K562 (cell line): Measurements from ENCODE around the gene CALCOCO2. TPM values are rescaled to one million over a fixed set of nuclear protein-coding genes. Genes with fewer than 3 reads are reported as not detected.

Experiments used
- ATAC-seq: fragments of 200-7000 bp; cut with Tn5 transposase; 3 replicates; pipeline ENCODE4 v1.9.1; 2020; ENCODE audit warnings: moderate library complexity
- BruUV-seq: library from RNA; stranded (reverse); fragments of 400-500 nt; replicated peaks from 2 replicates; lab custom pipeline; 2021; lab: Mats Ljungman, UMichigan
- CTCF ChIA-PET: fragments of 300-600 bp; formaldehyde crosslinking; extraction: SDS; loops from one replicate; lab custom pipeline; 2021; ENCODE audit warnings: low intra/inter-chr PET ratio; lab: Yijun Ruan, JAX
- POLR2A ChIA-PET: fragments of 300-600, 350-650 bp; sonication (Branson Sonifier 250); formaldehyde crosslinking; extraction: SDS; loops from one replicate; lab custom pipeline; 2021; ENCODE audit warnings: antibody characterized with exemption, inconsistent platforms; lab: Yijun Ruan, JAX
- DNase-seq, 4 experiments: peaks; one replicate each; pipeline versions ENCODE4 v3.0.0 to v3.0.0-alpha.2; 2011 to 2018; ENCODE audit warnings: low spot score in 3 of 4, mixed read lengths in 3 of 4; ENCODE audit errors: extremely low read depth in 1 of 4
- FAIRE-seq: peaks from 2 replicates; lab custom pipeline; 2011; peaks lifted over from hg19 to GRCh38; lab: Jason Lieb, UNC
- H2AFZ ChIP-seq: 2 replicates; pipeline ENCODE4 v1.6.0; 2011; ENCODE audit warnings: low read depth, low read length, control low read depth, inconsistent platforms
- H3K27ac ChIP-seq: fragments of 200-600 bp; 3 replicates; pipeline ENCODE4 v1.8.0; 2011; ENCODE audit warnings: low read depth, mild to moderate bottlenecking, control low read depth, inconsistent platforms, low read length, moderate library complexity, mixed read lengths; ENCODE audit errors: extremely low read depth
- H3K27me3 ChIP-seq, 2 experiments: fragments of 300-600 bp in 1 of 2; 2 replicates in 1 of 2; 3 replicates in 1 of 2; pipeline versions ENCODE4 v1.6.0 to v1.8.0; 2011; ENCODE audit warnings: inconsistent platforms in 2 of 2, low read length in 2 of 2, mild to moderate bottlenecking in 1 of 2, mixed read lengths in 1 of 2, moderate library complexity in 1 of 2; ENCODE audit not compliant: control insufficient read depth in 2 of 2, insufficient read depth in 2 of 2
- H3K36me3 ChIP-seq: fragments of 300-600 bp; 3 replicates; pipeline ENCODE4 v1.8.0; 2011; ENCODE audit warnings: mild to moderate bottlenecking, low read length, inconsistent platforms; ENCODE audit not compliant: control insufficient read depth, insufficient read depth
- H3K4me1 ChIP-seq, 2 experiments: fragments of 200-600 bp in 1 of 2; replicated peaks in 1 of 2; 2 replicates in 1 of 2; 3 replicates in 1 of 2; pipeline versions ENCODE4 v1.5.1 to v1.8.0; 2011; ENCODE audit warnings: inconsistent platforms in 2 of 2, low read length in 2 of 2, mild to moderate bottlenecking in 1 of 2, mixed read lengths in 1 of 2, moderate library complexity in 1 of 2; ENCODE audit not compliant: control insufficient read depth in 2 of 2, insufficient read depth in 2 of 2
- H3K4me2 ChIP-seq: 2 replicates; pipeline ENCODE4 v1.6.1; 2011; ENCODE audit warnings: low read length, control low read depth, inconsistent platforms, mixed read lengths; ENCODE audit not compliant: insufficient read depth
- H3K4me3 ChIP-seq: fragments of 200-600 bp; sonication (generic), shearing (Covaris generic); 2 replicates; pipeline ENCODE4 v1.5.1; 2016; ENCODE audit warnings: control low read depth, inconsistent platforms
- H3K79me2 ChIP-seq: fragments of 200-600 bp; 3 replicates; pipeline ENCODE4 v1.8.0; 2011; ENCODE audit warnings: low read length, inconsistent platforms; ENCODE audit not compliant: control insufficient read depth, insufficient read depth
- H3K9ac ChIP-seq, 2 experiments: 2 replicates each; pipeline versions ENCODE4 v1.6.0 to v1.6.1; 2011; ENCODE audit warnings: low read depth in 2 of 2, low read length in 2 of 2, control low read depth in 1 of 2, inconsistent platforms in 1 of 2, mild to moderate bottlenecking in 1 of 2, mixed read lengths in 1 of 2; ENCODE audit not compliant: insufficient read depth in 1 of 2
- H3K9me1 ChIP-seq: one replicate; pipeline ENCODE4 v1.6.0; 2011; ENCODE audit warnings: inconsistent platforms, mild to moderate bottlenecking, low read length, moderate library complexity; ENCODE audit not compliant: control insufficient read depth, insufficient read depth
- H3K9me3 ChIP-seq: replicated peaks from 2 replicates; pipeline ENCODE4 v1.5.1; 2011; ENCODE audit warnings: low read depth, low read length, inconsistent platforms; ENCODE audit not compliant: control insufficient read depth, insufficient read depth
- H4K20me1 ChIP-seq: replicated peaks from 2 replicates; pipeline ENCODE4 v1.6.1; 2011; ENCODE audit warnings: low read length, inconsistent platforms, mixed read lengths; ENCODE audit not compliant: control insufficient read depth, insufficient read depth
- ARID1B ChIP-seq: fragments of 450-650 bp; IDR thresholded peaks from 2 replicates; pipeline ENCODE4 v1.6.1; 2016; ENCODE audit warnings: antibody characterized with exemption, mild to moderate bottlenecking, inconsistent platforms
- ASH1L ChIP-seq: fragments of 450-650 bp; IDR thresholded peaks from 2 replicates; pipeline ENCODE4 v1.6.1; 2018; ENCODE audit warnings: borderline replicate concordance, mild to moderate bottlenecking, low read depth; ENCODE audit not compliant: partially characterized antibody
- CBFA2T2 ChIP-seq: fragments of 450-650 bp; conservative IDR thresholded peaks from 2 replicates; pipeline ENCODE4 v1.6.1; 2017; ENCODE audit warnings: mild to moderate bottlenecking
- EHMT2 ChIP-seq: fragments of 450-650 bp; IDR thresholded peaks from 2 replicates; pipeline ENCODE4 v1.6.1; 2018; ENCODE audit warnings: antibody characterized with exemption
- KAT2B ChIP-seq: IDR thresholded peaks from one replicate; pipeline ENCODE4 v1.6.1; 2012; ENCODE audit warnings: low read depth, mild to moderate bottlenecking, control low read depth, inconsistent platforms, low read length, moderate library complexity
- KLF10 ChIP-seq: fragments of 250-450 bp; sonication (Bioruptor Pico); IDR thresholded peaks from 2 replicates; pipeline ENCODE4 v1.6.1; 2021; ENCODE audit warnings: matching md5 sums
- MEIS2 ChIP-seq: fragments of 450-650 bp; IDR thresholded peaks from 2 replicates; pipeline ENCODE4 v1.6.1; 2014; ENCODE audit warnings: mild to moderate bottlenecking; ENCODE audit not compliant: partially characterized antibody
- POLR2G ChIP-seq: fragments of 200-400 bp; formaldehyde crosslinking; IDR thresholded peaks from 2 replicates; pipeline ENCODE4 v1.6.1; 2017; ENCODE audit warnings: low read depth, mild to moderate bottlenecking, antibody characterized with exemption, low read length, moderate library complexity
- SAFB ChIP-seq: fragments of 200-400 bp; formaldehyde crosslinking; IDR thresholded peaks from 2 replicates; pipeline ENCODE4 v1.6.1; 2017; ENCODE audit warnings: low read depth, low read length, borderline replicate concordance
- THRAP3 ChIP-seq: fragments of 450-650 bp; IDR thresholded peaks from 2 replicates; pipeline ENCODE4 v1.6.1; 2016; ENCODE audit warnings: mild to moderate bottlenecking, inconsistent platforms, borderline replicate concordance
- U2AF1 ChIP-seq: fragments of 200-400 bp; formaldehyde crosslinking; optimal IDR thresholded peaks from 2 replicates; pipeline ENCODE3; 2017; ENCODE audit warnings: mild to moderate bottlenecking, low read depth, low read length, moderate library complexity
- ZKSCAN8 ChIP-seq: fragments of 200-800 bp; sonication (Bioruptor generic); IDR thresholded peaks from 2 replicates; pipeline ENCODE4 v1.6.1; 2016; ENCODE audit warnings: missing genetic modification characterization, missing compliant biosample characterization
- ZNF263 ChIP-seq: sonication (generic); formaldehyde crosslinking; IDR thresholded peaks from 2 replicates; pipeline ENCODE4 v1.8.0; 2022; ENCODE audit warnings: mild to moderate bottlenecking, missing genetic modification reagents, borderline replicate concordance
- ZNF695 ChIP-seq: fragments of 450-650 bp; formaldehyde crosslinking; IDR thresholded peaks from 2 replicates; pipeline ENCODE4 v1.4.0; 2020; ENCODE audit warnings: mild to moderate bottlenecking, moderate library complexity
- WGBS: fragments of 100-300 bp; shearing (Covaris generic); methylation state at CpG from one replicate; pipeline ENCODE4 v1.1.6; 2016; ENCODE audit warnings: low coverage, mixed read lengths; ENCODE audit not compliant: insufficient coverage; ENCODE audit errors: missing lambda C conversion rate; 5-methylcytosine and 5-hydroxymethylcytosine counted together
- in situ Hi-C: fragments of 300-500 bp; cut with MboI; formaldehyde crosslinking; loops from 4 replicates; pipeline ENCODE4 v1.15.0; 2018; ENCODE audit warnings: inconsistent platforms, mixed read lengths
- intact Hi-C: fragments of 100-400 bp; cut with micrococcal nuclease; formaldehyde crosslinking; loops from 2 replicates; pipeline ENCODE4 v1.14.2; 2022
- polyA plus RNA-seq, 8 experiments: library from polyadenylated mRNA; depleted of rRNA in 4 of 8; stranded (reverse) in 5 of 8; unstranded in 3 of 8; fragments of >200 nt; fragmentation: Nextera tagmentation in 2 of 8; fragmentation: Illumina TruSeq in 1 of 8; extraction: Ambion mirVana in 2 of 8; extraction: Trizol in 1 of 8; gene quantifications; 2 replicates each; pipeline versions ENCODE4 v1.2.1 to v1.2.3, GENCODE V29; 2011 to 2014; ENCODE audit warnings: inconsistent platforms in 1 of 8, missing spikeins in 1 of 8
- total RNA-seq, 7 experiments: library from RNA; depleted of rRNA in 6 of 7; stranded (reverse); fragments of >200 nt in 6 of 7; fragmentation: Illumina TruSeq in 2 of 7; extraction: Trizol in 2 of 7; gene quantifications; 2 replicates each; pipeline versions ENCODE4 v1.2.1 to v1.2.3, GENCODE V29; 2011 to 2021; ENCODE audit warnings: low replicate concordance in 1 of 7
- TF ChIP-seq, protein P1 (sequence below): sonication (generic); formaldehyde crosslinking; IDR thresholded peaks from 2 replicates; pipeline ENCODE4 v1.8.0; 2022; ENCODE audit warnings: mild to moderate bottlenecking, low read depth, missing genetic modification reagents
- TF ChIP-seq, protein P2 (sequence below): fragments of 450-650 bp; IDR thresholded peaks from 2 replicates; pipeline ENCODE4 v1.6.1; 2016; ENCODE audit warnings: low read depth, mild to moderate bottlenecking, moderate library complexity
- TF ChIP-seq, protein P3 (sequence below): fragments of 250-450 bp; sonication (Bioruptor Pico); IDR thresholded peaks from 2 replicates; pipeline ENCODE4 v1.5.0; 2021; ENCODE audit warnings: mild to moderate bottlenecking, moderate library complexity
- TF ChIP-seq, protein P4 (sequence below): IDR thresholded peaks from 2 replicates; pipeline ENCODE4 v1.6.1; 2011; ENCODE audit not compliant: insufficient read length; ENCODE audit errors: extremely low read depth

The CALCOCO2 gene
- total and polyA plus RNA-seq, 9 of the 15 experiments (the other 6 are each of a cell fraction or from before 2014, with no cell fraction given), result 24.1 to 87.3 (median 67.5) TPM

DNA sequence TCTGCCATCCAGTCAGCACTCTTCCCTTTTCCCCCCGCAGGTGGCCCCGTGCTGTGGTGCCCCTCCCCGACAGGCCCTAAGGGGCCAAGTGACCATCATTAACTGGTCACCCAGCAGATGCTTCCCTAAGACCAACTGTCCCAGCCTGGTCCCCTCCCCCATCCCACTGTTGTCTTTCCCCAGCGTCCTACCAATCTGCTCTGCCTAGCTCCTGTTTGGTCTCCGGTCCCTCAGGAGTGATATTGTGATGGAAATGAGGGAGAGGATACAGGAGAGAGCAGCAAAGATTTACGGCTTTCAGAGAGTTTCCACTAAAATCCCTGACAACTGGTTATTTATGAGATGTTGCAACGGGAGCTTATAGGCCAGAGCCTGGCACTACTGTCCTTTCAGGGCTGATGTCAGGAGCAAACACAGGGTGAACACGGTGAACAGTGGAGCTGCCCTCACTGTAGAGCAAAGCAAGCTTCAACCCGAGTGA lies 12.4 kb upstream of the CALCOCO2 start:
- H3K27me3 ChIP-seq, result peaks cover 12 to 34% of the 10 kb centered on the region in 2 experiments
- H3K9me1 ChIP-seq, result no peaks in the 10 kb centered on the region
- CTCF ChIA-PET, result interaction anchor here (1.0 kb wide), 1 partner anchor 61 kb away, joined by 3 read pairs; no protein-coding TSS in a partner anchor
- 15% methylated on average over 9 of the region's 9 CpGs for WGBS
- POLR2A ChIA-PET, result interaction anchor here (0.6 to 1.1 kb wide), 2 partner anchors 12 to 568 kb away, joined by 3 to 4 read pairs; no protein-coding TSS in a partner anchor
- H2AFZ ChIP-seq, result no peak overlapping the region
- no peak overlapping the region for H3K4me2 ChIP-seq
- no peak overlapping the region for H3K27ac ChIP-seq
- no TSS peak for BruUV-seq
- H4K20me1 ChIP-seq, result no peaks in the 10 kb centered on the region; the same call in 1 of the 2 replicates
- peaks cover 0 to 11% of the 10 kb centered on the region in 2 experiments; a peak in 3 of 5 replicates for H3K4me1 ChIP-seq
- no peaks in the 10 kb centered on the region for H3K79me2 ChIP-seq
- intact Hi-C loops (no loop called here), in situ Hi-C loops (loop anchor here (10.0 kb wide), 1 partner anchor 216 kb away; no protein-coding TSS in a partner anchor)
- FAIRE-seq (no peak), DNase-seq (no peak), ATAC-seq (no peak)
- H3K4me3 ChIP-seq, result no peak overlapping the region
- H3K9ac ChIP-seq, result no peak overlapping the region
- no peaks in the 10 kb centered on the region for H3K9me3 ChIP-seq
- H3K36me3 ChIP-seq, result no peaks in the 10 kb centered on the region
- TF ChIP-seq CBFA2T2, result no peak
- no peak for TF ChIP-seq SAFB
- TF ChIP-seq, protein P1, sequence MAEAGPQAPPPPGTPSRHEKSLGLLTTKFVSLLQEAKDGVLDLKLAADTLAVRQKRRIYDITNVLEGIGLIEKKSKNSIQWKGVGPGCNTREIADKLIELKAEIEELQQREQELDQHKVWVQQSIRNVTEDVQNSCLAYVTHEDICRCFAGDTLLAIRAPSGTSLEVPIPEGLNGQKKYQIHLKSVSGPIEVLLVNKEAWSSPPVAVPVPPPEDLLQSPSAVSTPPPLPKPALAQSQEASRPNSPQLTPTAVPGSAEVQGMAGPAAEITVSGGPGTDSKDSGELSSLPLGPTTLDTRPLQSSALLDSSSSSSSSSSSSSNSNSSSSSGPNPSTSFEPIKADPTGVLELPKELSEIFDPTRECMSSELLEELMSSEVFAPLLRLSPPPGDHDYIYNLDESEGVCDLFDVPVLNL, result no peak
- TF ChIP-seq THRAP3, result no peak
- TF ChIP-seq, protein P2, sequence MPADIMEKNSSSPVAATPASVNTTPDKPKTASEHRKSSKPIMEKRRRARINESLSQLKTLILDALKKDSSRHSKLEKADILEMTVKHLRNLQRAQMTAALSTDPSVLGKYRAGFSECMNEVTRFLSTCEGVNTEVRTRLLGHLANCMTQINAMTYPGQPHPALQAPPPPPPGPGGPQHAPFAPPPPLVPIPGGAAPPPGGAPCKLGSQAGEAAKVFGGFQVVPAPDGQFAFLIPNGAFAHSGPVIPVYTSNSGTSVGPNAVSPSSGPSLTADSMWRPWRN, result no peak
- no peak for TF ChIP-seq POLR2G
- TF ChIP-seq, protein P3, sequence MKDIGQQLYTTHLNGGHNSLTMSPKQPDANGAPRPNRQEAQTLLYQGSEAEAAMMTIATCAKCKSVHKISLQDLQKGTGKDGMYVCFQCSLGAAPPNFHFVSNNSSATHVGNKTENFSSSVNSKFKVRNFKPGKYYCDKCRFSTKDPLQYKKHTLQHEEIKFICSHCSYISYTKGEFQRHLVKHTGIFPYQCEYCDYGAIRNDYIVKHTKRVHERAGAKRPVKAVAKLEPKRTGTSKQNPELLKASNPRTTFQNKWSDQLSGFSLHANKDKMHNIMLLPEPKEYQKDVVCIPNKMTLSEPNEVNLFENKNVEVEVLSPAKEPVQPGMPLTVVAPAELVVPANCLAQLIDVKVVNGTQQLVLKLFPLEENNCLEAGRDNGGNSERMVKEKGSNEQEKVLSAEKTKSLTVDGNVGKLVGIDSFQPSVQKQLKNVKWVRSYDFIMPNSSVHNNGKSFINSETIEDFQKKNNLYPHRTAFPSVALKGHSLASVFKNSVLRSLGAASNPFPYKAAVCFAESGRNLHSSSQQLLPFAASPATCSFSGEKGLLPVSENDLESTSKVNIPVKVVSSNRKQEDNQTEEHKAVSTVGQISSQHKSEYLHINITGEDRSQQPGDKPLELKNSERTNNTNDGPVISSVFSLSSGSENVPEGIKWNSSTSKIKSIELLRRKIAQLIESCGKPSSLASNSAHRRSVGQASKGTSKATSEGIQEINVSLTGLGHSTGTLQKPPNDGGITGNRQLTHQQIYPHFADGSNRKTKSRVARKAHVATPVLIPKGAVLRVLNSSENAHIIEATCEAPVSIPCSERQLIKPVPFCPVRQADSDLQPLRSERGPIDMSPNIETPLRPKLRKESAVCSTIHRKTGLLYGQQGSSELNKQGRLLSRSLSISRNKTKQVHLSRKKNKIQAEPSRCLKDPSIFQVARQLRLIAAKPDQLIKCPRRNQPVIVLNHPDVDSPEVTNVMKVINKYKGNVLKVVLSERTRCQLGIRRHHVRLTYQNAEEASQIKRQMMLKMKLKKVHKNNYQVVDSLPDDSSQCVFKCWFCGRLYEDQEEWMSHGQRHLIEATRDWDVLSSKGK (CRISPR knock-in tag), result no peak
- TF ChIP-seq, protein P4, sequence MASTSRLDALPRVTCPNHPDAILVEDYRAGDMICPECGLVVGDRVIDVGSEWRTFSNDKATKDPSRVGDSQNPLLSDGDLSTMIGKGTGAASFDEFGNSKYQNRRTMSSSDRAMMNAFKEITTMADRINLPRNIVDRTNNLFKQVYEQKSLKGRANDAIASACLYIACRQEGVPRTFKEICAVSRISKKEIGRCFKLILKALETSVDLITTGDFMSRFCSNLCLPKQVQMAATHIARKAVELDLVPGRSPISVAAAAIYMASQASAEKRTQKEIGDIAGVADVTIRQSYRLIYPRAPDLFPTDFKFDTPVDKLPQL, result no peak
- no peak for TF ChIP-seq KLF10
- peak; percentile 45 for TF ChIP-seq MEIS2
- TF ChIP-seq U2AF1, result no peak
- TF ChIP-seq KAT2B, result no peak
- TF ChIP-seq ARID1B, result no peak
- no peak for TF ChIP-seq ASH1L
- TF ChIP-seq EHMT2, result no peak
- TF ChIP-seq ZNF695 (CRISPR knock-in tag), result no peak
- TF ChIP-seq ZNF263 (CRISPR knock-in tag), result no peak
- no peak for TF ChIP-seq ZKSCAN8 (CRISPR knock-in tag)
